K562 (cell line): ENCODE measurements around the gene SOX30. TPM values are rescaled to one million over a fixed set of nuclear protein-coding genes. Genes with fewer than 3 reads are reported as not detected.

Experiments
- ATAC-seq: fragments of 200-7000 bp; cut with Tn5 transposase; 3 replicates; pipeline ENCODE4 v1.9.1; 2020; ENCODE audit warnings: moderate library complexity
- BruUV-seq: library from RNA; stranded (reverse); fragments of 400-500 nt; replicated peaks from 2 replicates; lab custom pipeline; 2021; lab: Mats Ljungman, UMichigan
- CTCF ChIA-PET: fragments of 300-600 bp; formaldehyde crosslinking; extraction: SDS; loops from one replicate; lab custom pipeline; 2021; ENCODE audit warnings: low intra/inter-chr PET ratio; lab: Yijun Ruan, JAX
- POLR2A ChIA-PET: fragments of 300-600, 350-650 bp; sonication (Branson Sonifier 250); formaldehyde crosslinking; extraction: SDS; loops from one replicate; lab custom pipeline; 2021; ENCODE audit warnings: antibody characterized with exemption, inconsistent platforms; lab: Yijun Ruan, JAX
- DNase-seq, 4 experiments: peaks; one replicate each; pipeline versions ENCODE4 v3.0.0 to v3.0.0-alpha.2; 2011 to 2018; ENCODE audit warnings: low spot score in 3 of 4, mixed read lengths in 3 of 4; ENCODE audit errors: extremely low read depth in 1 of 4
- FAIRE-seq: peaks from 2 replicates; lab custom pipeline; 2011; peaks lifted over from hg19 to GRCh38; lab: Jason Lieb, UNC
- H2AFZ ChIP-seq: 2 replicates; pipeline ENCODE4 v1.6.0; 2011; ENCODE audit warnings: low read depth, low read length, control low read depth, inconsistent platforms
- H3K27ac ChIP-seq: fragments of 200-600 bp; 3 replicates; pipeline ENCODE4 v1.8.0; 2011; ENCODE audit warnings: low read depth, mild to moderate bottlenecking, control low read depth, inconsistent platforms, low read length, moderate library complexity, mixed read lengths; ENCODE audit errors: extremely low read depth
- H3K27me3 ChIP-seq, 2 experiments: fragments of 300-600 bp in 1 of 2; 2 replicates in 1 of 2; 3 replicates in 1 of 2; pipeline versions ENCODE4 v1.6.0 to v1.8.0; 2011; ENCODE audit warnings: inconsistent platforms in 2 of 2, low read length in 2 of 2, mild to moderate bottlenecking in 1 of 2, mixed read lengths in 1 of 2, moderate library complexity in 1 of 2; ENCODE audit not compliant: control insufficient read depth in 2 of 2, insufficient read depth in 2 of 2
- H3K36me3 ChIP-seq: fragments of 300-600 bp; 3 replicates; pipeline ENCODE4 v1.8.0; 2011; ENCODE audit warnings: mild to moderate bottlenecking, low read length, inconsistent platforms; ENCODE audit not compliant: control insufficient read depth, insufficient read depth
- H3K4me1 ChIP-seq, 2 experiments: fragments of 200-600 bp in 1 of 2; replicated peaks in 1 of 2; 2 replicates in 1 of 2; 3 replicates in 1 of 2; pipeline versions ENCODE4 v1.5.1 to v1.8.0; 2011; ENCODE audit warnings: inconsistent platforms in 2 of 2, low read length in 2 of 2, mild to moderate bottlenecking in 1 of 2, mixed read lengths in 1 of 2, moderate library complexity in 1 of 2; ENCODE audit not compliant: control insufficient read depth in 2 of 2, insufficient read depth in 2 of 2
- H3K4me2 ChIP-seq: 2 replicates; pipeline ENCODE4 v1.6.1; 2011; ENCODE audit warnings: low read length, control low read depth, inconsistent platforms, mixed read lengths; ENCODE audit not compliant: insufficient read depth
- H3K4me3 ChIP-seq: fragments of 200-600 bp; sonication (generic), shearing (Covaris generic); 2 replicates; pipeline ENCODE4 v1.5.1; 2016; ENCODE audit warnings: control low read depth, inconsistent platforms
- H3K79me2 ChIP-seq: fragments of 200-600 bp; 3 replicates; pipeline ENCODE4 v1.8.0; 2011; ENCODE audit warnings: low read length, inconsistent platforms; ENCODE audit not compliant: control insufficient read depth, insufficient read depth
- H3K9ac ChIP-seq, 2 experiments: 2 replicates each; pipeline versions ENCODE4 v1.6.0 to v1.6.1; 2011; ENCODE audit warnings: low read depth in 2 of 2, low read length in 2 of 2, control low read depth in 1 of 2, inconsistent platforms in 1 of 2, mild to moderate bottlenecking in 1 of 2, mixed read lengths in 1 of 2; ENCODE audit not compliant: insufficient read depth in 1 of 2
- H3K9me1 ChIP-seq: one replicate; pipeline ENCODE4 v1.6.0; 2011; ENCODE audit warnings: inconsistent platforms, mild to moderate bottlenecking, low read length, moderate library complexity; ENCODE audit not compliant: control insufficient read depth, insufficient read depth
- H3K9me3 ChIP-seq: replicated peaks from 2 replicates; pipeline ENCODE4 v1.5.1; 2011; ENCODE audit warnings: low read depth, low read length, inconsistent platforms; ENCODE audit not compliant: control insufficient read depth, insufficient read depth
- H4K20me1 ChIP-seq: replicated peaks from 2 replicates; pipeline ENCODE4 v1.6.1; 2011; ENCODE audit warnings: low read length, inconsistent platforms, mixed read lengths; ENCODE audit not compliant: control insufficient read depth, insufficient read depth
- ESRRA ChIP-seq: fragments of 450-650 bp; IDR thresholded peaks from 2 replicates; pipeline ENCODE4 v1.6.1; 2014; ENCODE audit warnings: low read depth, mild to moderate bottlenecking, moderate library complexity, borderline replicate concordance
- KDM1A ChIP-seq, 2 experiments: fragments of 450-650 bp; IDR thresholded peaks; 2 replicates each; pipeline ENCODE4 v1.6.1; 2016; ENCODE audit warnings: mild to moderate bottlenecking in 2 of 2
- L3MBTL2 ChIP-seq: fragments of 450-650 bp; IDR thresholded peaks from 2 replicates; pipeline ENCODE4 v1.6.1; 2016; ENCODE audit warnings: mild to moderate bottlenecking, moderate library complexity
- SMARCE1 ChIP-seq: fragments of 450-650 bp; IDR thresholded peaks from 2 replicates; pipeline ENCODE4 v1.7.1; 2016; ENCODE audit warnings: mild to moderate bottlenecking
- TARDBP ChIP-seq: fragments of 450-650 bp; IDR thresholded peaks from 2 replicates; pipeline ENCODE4 v1.6.1; 2016
- ZNF280B ChIP-seq: fragments of 250-450 bp; sonication (Bioruptor Pico); IDR thresholded peaks from 2 replicates; pipeline ENCODE4 v1.5.1; 2021; ENCODE audit warnings: mild to moderate bottlenecking
- ZNF696 ChIP-seq: fragments of 250-450 bp; sonication (Bioruptor Pico); conservative IDR thresholded peaks from 2 replicates; pipeline ENCODE4 v1.4.0; 2020; ENCODE audit warnings: mild to moderate bottlenecking, moderate library complexity
- WGBS: fragments of 100-300 bp; shearing (Covaris generic); methylation state at CpG from one replicate; pipeline ENCODE4 v1.1.6; 2016; ENCODE audit warnings: low coverage, mixed read lengths; ENCODE audit not compliant: insufficient coverage; ENCODE audit errors: missing lambda C conversion rate; 5-methylcytosine and 5-hydroxymethylcytosine counted together
- in situ Hi-C: fragments of 300-500 bp; cut with MboI; formaldehyde crosslinking; loops from 4 replicates; pipeline ENCODE4 v1.15.0; 2018; ENCODE audit warnings: inconsistent platforms, mixed read lengths
- intact Hi-C: fragments of 100-400 bp; cut with micrococcal nuclease; formaldehyde crosslinking; loops from 2 replicates; pipeline ENCODE4 v1.14.2; 2022
- polyA plus RNA-seq, 8 experiments: library from polyadenylated mRNA; depleted of rRNA in 4 of 8; stranded (reverse) in 5 of 8; unstranded in 3 of 8; fragments of >200 nt; fragmentation: Nextera tagmentation in 2 of 8; fragmentation: Illumina TruSeq in 1 of 8; extraction: Ambion mirVana in 2 of 8; extraction: Trizol in 1 of 8; gene quantifications; 2 replicates each; pipeline versions ENCODE4 v1.2.1 to v1.2.3, GENCODE V29; 2011 to 2014; ENCODE audit warnings: inconsistent platforms in 1 of 8, missing spikeins in 1 of 8
- total RNA-seq, 7 experiments: library from RNA; depleted of rRNA in 6 of 7; stranded (reverse); fragments of >200 nt in 6 of 7; fragmentation: Illumina TruSeq in 2 of 7; extraction: Trizol in 2 of 7; gene quantifications; 2 replicates each; pipeline versions ENCODE4 v1.2.1 to v1.2.3, GENCODE V29; 2011 to 2021; ENCODE audit warnings: low replicate concordance in 1 of 7

SOX30 gene
- total and polyA plus RNA-seq, 9 of the 15 experiments (the other 6 are each of a cell fraction or from before 2014, with no cell fraction given) = not detected

- H3K4me1 ChIP-seq = no peaks in the 10 kb centered on the region; a peak in 1 of 5 replicates
- in situ Hi-C loops (no loop called here), intact Hi-C loops (no loop called here)
- no peaks in the 10 kb centered on the region for H3K9me3 ChIP-seq
- no peaks in the 10 kb centered on the region for H3K9me1 ChIP-seq
- H3K79me2 ChIP-seq = no peaks in the 10 kb centered on the region
- no peak overlapping the region for H2AFZ ChIP-seq
- ATAC-seq = no peak
- CTCF ChIA-PET = no interaction called here
- H3K9ac ChIP-seq = no peak overlapping the region
- H3K27me3 ChIP-seq = no peaks in the 10 kb centered on the region
- no peaks in the 10 kb centered on the region for H4K20me1 ChIP-seq
- H3K36me3 ChIP-seq = no peaks in the 10 kb centered on the region
- FAIRE-seq = no peak
- POLR2A ChIA-PET = interaction anchor here (0.6 to 1.1 kb wide), 3 partner anchors 10 to 169 kb away, joined by 3 read pairs; no protein-coding TSS in a partner anchor
- H3K4me3 ChIP-seq = no peak overlapping the region
- no peak overlapping the region for H3K27ac ChIP-seq
- no peak overlapping the region for H3K4me2 ChIP-seq
- no peak for DNase-seq
- WGBS = 0% methylated on average over 1 of the region's 2 CpGs
- BruUV-seq = no TSS peak
- TF ChIP-seq ZNF696 = no peak
- TF ChIP-seq ESRRA = peak; percentile 65
These were observed 57.4 kb downstream of the SOX30 start for GRCh38 chr5:157594675-157595459.

- Histone ChIP-seq H4K20me1 (no peaks in the 10 kb centered on the region), H3K9ac (no peak overlapping the region), H3K36me3 (no peaks in the 10 kb centered on the region), H3K4me2 (no peak overlapping the region), H3K4me1 (no peaks in the 10 kb centered on the region; a peak in 1 of 5 replicates), H2AFZ (no peak overlapping the region), H3K27me3 (no peaks in the 10 kb centered on the region), H3K9me1 (no peaks in the 10 kb centered on the region), H3K4me3 (no peak overlapping the region), H3K9me3 (no peaks in the 10 kb centered on the region), H3K27ac (no peak overlapping the region), H3K79me2 (no peaks in the 10 kb centered on the region)
- intact Hi-C loops = no loop called here
- in situ Hi-C loops = no loop called here
- DNase-seq (no peak), FAIRE-seq (no peak), ATAC-seq (no peak)
- TF ChIP-seq TARDBP = no peak
- TF ChIP-seq L3MBTL2 = no peak
- no peak for TF ChIP-seq SMARCE1
- no peak for TF ChIP-seq ZNF280B (CRISPR knock-in tag)
- peak; percentile 33 to 48; a peak in 2 of 4 replicates for TF ChIP-seq KDM1A (IDR thresholded peaks at IDR 0.05)
- ChIA-PET POLR2A (interaction anchor here (1.1 to 1.4 kb wide), 2 partner anchors 13 to 14 kb away, joined by 3 read pairs; no protein-coding TSS in a partner anchor), CTCF (no interaction called here)
- no TSS peak for BruUV-seq
These were observed 58.0 kb downstream of the SOX30 start for GRCh38 chr5:157594257-157594656.
